ACC112 (cell line): Measurements from ENCODE around the gene MOB3B.
"Not testable (repeated sequence)": the region's sequence is repeated elsewhere in the genome, so short reads cannot be mapped to it uniquely, and the experiment has no call there.

ENCODE experiments used
- H2AFZ ChIP-seq: fragments of 200-600 bp; sonication (generic); one replicate; pipeline ENCODE4 v1.6.0; 2017; ENCODE audit warnings: antibody characterized with exemption, low read length; ENCODE audit not compliant: unreplicated experiment
- H3K27ac ChIP-seq: fragments of 200-600 bp; sonication (generic); 2 replicates; pipeline ENCODE4 v1.5.1; 2014; ENCODE audit warnings: low read depth, mild to moderate bottlenecking, antibody characterized with exemption, low read length, moderate library complexity
- H3K27me3 ChIP-seq: fragments of 200-600 bp; sonication (generic); 2 replicates; pipeline ENCODE4 v1.6.1; 2014; ENCODE audit warnings: mild to moderate bottlenecking, antibody characterized with exemption, low read length, moderate library complexity, mixed read lengths; ENCODE audit not compliant: insufficient read depth
- H3K36me3 ChIP-seq: fragments of 200-600 bp; sonication (generic); 2 replicates; pipeline ENCODE4 v1.6.1; 2016; ENCODE audit warnings: mild to moderate bottlenecking, antibody characterized with exemption, low read length, moderate library complexity, mixed read lengths; ENCODE audit not compliant: insufficient read depth
- H3K4me1 ChIP-seq: fragments of 200-600 bp; sonication (generic); one replicate; pipeline ENCODE4 v1.6.1; 2016; ENCODE audit warnings: low read length, mixed read lengths; ENCODE audit not compliant: insufficient read depth, unreplicated experiment, control insufficient read depth
- H3K4me3 ChIP-seq: fragments of 200-600 bp; sonication (generic); 2 replicates; pipeline ENCODE4 v1.5.1; 2014; ENCODE audit warnings: mild to moderate bottlenecking, low read depth, low read length
- H3K79me2 ChIP-seq: fragments of 200-600 bp; sonication (generic); one replicate; pipeline ENCODE4 v1.6.0; 2016; ENCODE audit warnings: low read length; ENCODE audit not compliant: control insufficient read depth, unreplicated experiment, insufficient read depth

Gene MOB3B

DNA sequence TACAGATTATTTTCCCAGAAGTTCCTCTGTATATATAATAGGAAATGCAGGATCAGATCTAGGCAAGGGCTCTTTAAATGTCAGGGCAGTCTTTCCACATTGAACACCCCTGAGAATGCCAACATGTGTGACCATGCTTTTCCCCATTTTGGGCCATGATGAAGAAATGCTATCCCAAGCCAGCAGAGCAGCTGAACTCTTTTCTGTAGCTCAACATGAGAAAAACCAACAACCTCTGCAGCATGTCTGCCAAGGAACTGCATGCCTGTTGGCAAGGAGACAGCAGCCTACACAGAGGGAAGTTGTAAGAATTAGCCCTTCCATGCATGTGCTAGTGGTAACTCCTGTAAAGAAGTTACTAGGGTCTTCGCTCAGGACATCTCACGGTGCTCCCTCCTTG lies 15.1 kb downstream of the MOB3B start:
- Histone ChIP-seq H3K4me1 (peaks cover 4% of the 10 kb centered on the region), H3K36me3 (no peaks in the 10 kb centered on the region)

DNA sequence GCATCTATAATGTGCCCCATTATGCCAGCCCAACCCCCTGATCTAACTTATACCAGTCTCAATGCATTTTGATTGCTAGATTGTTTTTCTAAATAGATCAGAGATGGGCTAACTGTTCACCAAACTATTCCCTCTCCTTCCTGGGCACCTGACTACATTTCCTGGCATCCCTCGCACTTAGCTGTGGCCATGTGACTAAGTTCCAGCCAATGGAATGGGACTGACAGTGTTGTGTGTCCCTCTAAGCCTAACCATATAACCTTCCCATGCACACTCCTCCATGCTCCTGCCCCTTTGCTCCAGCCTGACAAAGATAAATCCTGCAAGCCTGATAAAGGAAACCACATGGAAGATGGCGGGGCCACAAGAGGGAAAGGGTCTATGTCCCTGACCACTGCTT lies 17.8 kb downstream of the MOB3B start:
- no peaks in the 10 kb centered on the region for H3K79me2 ChIP-seq
- H3K4me3 ChIP-seq: no peak overlapping the region
- H2AFZ ChIP-seq: no peak overlapping the region
- H3K36me3 ChIP-seq: no peaks in the 10 kb centered on the region
- no peaks in the 10 kb centered on the region for H3K4me1 ChIP-seq
- H3K27me3 ChIP-seq: 0 out of 2 replicates have a peak, but pooled peaks cover 7% of the 10 kb centered on the region
- no peak overlapping the region for H3K27ac ChIP-seq

More for the DNA sequence above, 15.1 kb downstream of the MOB3B start:
- Histone ChIP-seq H3K79me2 (no peaks in the 10 kb centered on the region), H3K4me3 (no peak overlapping the region), H3K27ac (no peak overlapping the region), H3K27me3 (no peaks in the 10 kb centered on the region), H2AFZ (no peak overlapping the region)

DNA sequence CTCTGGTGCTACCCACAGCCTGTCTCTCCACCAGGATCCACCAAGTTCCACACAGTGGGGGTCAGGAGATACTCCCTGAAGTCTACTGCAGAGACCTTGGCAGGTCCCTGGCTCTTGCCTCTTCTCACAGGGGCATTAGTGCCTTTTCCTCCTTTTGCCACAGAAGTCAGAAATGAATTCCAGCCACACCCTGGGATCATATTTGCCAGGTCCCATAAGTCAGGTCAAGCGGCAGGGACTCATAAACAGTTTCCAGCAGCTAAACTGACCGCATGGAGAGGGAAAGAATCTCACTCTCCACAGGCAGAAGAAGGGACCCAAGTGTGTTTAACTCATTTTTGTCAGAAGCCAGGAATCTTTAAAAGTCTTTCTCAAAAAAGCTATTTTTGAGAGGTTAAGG lies 18.8 kb downstream of the MOB3B start:
- no peaks in the 10 kb centered on the region for H3K36me3 ChIP-seq
- no peak overlapping the region for H3K27ac ChIP-seq
- H3K4me1 ChIP-seq: no peaks in the 10 kb centered on the region
- no peaks in the 10 kb centered on the region for H3K79me2 ChIP-seq
- H2AFZ ChIP-seq: no peak overlapping the region
- H3K27me3 ChIP-seq: 0 out of 2 replicates have a peak, but pooled peaks cover 7% of the 10 kb centered on the region
- no peak overlapping the region for H3K4me3 ChIP-seq

DNA sequence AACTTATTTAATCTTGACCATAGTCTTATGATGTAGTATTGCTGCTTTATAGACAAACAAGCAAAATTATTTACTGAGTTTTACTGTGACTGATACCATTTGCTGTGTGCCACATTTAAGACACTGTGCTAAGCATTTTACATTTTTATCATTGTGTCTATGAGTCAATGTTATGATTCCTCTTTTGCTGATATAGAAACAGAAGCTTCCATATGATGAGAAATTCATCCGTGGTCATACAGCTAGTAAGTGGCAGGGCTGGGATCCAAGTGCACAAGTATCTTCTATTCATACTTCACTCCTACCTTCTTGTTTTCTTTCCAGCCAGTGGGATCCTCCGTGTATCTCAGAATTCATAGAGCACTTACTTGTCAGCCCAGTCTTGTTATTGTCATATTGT lies 22.6 kb downstream of the MOB3B start:
- Histone ChIP-seq H3K36me3 (no peaks in the 10 kb centered on the region), H3K4me1 (no peaks in the 10 kb centered on the region), H2AFZ (no peak overlapping the region), H3K27me3 (0 out of 2 replicates have a peak, but pooled peaks cover 7% of the 10 kb centered on the region), H3K79me2 (no peaks in the 10 kb centered on the region), H3K4me3 (no peak overlapping the region), H3K27ac (no peak overlapping the region)

DNA sequence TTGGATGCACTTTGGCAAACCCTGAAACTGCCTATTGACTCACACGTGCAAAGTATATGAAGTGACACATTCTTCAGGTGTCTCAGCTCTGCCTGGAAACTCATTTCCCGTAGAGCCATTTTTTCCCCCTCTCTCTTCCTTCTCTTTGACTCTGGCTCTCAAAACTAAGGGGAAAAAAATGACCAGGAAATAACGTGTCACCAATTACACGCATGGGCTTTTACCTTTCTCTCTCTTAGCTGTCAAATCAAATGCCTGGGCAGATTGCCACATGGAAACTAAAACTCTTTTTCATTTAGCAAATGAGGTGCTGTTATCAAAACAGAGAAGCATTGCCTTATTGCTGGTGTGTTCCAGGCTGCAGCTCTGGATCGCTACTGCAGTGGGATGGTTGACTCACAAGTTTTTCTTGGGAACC lies 23.9 kb downstream of the MOB3B start:
- Histone ChIP-seq H3K36me3 (no peaks in the 10 kb centered on the region), H3K4me1 (no peaks in the 10 kb centered on the region), H2AFZ (no peak overlapping the region), H3K79me2 (no peaks in the 10 kb centered on the region), H3K4me3 (no peak overlapping the region), H3K27me3 (0 out of 2 replicates have a peak, but pooled peaks cover 7% of the 10 kb centered on the region), H3K27ac (no peak overlapping the region)

DNA sequence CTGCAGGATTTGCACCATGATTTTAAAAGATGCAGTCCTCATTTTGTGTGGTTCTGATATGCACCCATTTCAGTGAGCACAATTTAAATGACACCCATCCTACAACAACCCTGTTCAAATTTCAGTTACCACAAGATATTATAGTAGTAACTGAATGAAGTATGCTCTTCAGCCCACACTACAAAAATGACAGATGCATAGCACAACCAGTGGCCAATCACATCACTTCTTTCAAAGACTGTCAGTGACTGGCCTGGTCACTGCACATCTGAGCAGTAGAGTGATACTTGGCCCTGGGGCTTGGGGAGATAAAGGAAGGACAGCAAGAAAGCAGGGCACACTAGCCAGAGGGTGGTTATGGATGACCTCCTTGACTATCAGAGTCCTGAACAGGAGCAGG lies 25.4 kb downstream of the MOB3B start:
- Histone ChIP-seq H2AFZ (no peak overlapping the region), H3K79me2 (no peaks in the 10 kb centered on the region), H3K4me1 (peaks cover 7% of the 10 kb centered on the region), H3K4me3 (no peak overlapping the region), H3K36me3 (no peaks in the 10 kb centered on the region), H3K27ac (no peak overlapping the region), H3K27me3 (0 out of 2 replicates have a peak, but pooled peaks cover 7% of the 10 kb centered on the region)

DNA sequence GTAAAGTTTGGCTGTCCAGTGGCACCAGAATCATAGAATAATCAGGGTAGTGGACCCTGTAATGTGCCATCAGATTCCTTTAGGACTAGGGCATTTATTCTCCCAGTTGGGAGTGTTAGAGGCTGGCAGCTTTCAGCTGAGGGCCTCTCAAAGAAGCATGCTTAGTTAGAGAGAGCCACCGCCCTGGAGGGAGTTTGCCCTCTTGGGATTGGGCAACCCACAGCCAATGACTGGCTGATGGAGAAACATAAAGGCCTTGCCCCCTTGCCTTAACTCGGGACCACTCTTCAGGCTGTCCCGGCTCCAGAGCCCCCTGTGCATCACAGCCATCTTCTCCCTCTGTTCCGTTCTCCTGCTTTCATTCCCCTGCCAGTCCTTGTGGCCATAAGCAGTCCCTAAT lies 26.0 kb downstream of the MOB3B start:
- Histone ChIP-seq H2AFZ (no peak overlapping the region), H3K27me3 (0 out of 2 replicates have a peak, but pooled peaks cover 7% of the 10 kb centered on the region), H3K4me1 (peaks cover 10% of the 10 kb centered on the region), H3K4me3 (no peak overlapping the region), H3K27ac (no peak overlapping the region), H3K79me2 (no peaks in the 10 kb centered on the region), H3K36me3 (no peaks in the 10 kb centered on the region)

DNA sequence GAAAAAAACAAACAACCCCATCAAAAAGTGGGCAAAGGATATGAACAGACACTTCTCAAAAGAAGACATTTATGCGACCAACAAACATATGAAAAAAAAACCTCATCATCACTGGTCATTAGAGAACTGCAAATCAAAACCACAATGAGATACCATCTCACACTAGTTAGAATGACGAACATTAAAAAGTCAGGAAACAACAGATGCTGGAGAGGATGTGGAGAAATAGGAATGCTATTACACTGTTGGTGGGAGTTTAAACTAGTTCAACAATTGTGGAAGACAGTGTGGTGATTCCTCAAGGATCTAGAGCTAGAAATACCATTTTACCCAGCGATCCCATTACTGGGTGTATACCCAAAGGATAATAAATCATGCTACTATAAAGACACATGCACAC lies 28.7 kb downstream of the MOB3B start:
- H3K27ac ChIP-seq, H3K79me2 ChIP-seq, H3K27me3 ChIP-seq, H3K4me1 ChIP-seq, H3K4me3 ChIP-seq, H2AFZ ChIP-seq, H3K36me3 ChIP-seq: not testable (repeated sequence)

DNA sequence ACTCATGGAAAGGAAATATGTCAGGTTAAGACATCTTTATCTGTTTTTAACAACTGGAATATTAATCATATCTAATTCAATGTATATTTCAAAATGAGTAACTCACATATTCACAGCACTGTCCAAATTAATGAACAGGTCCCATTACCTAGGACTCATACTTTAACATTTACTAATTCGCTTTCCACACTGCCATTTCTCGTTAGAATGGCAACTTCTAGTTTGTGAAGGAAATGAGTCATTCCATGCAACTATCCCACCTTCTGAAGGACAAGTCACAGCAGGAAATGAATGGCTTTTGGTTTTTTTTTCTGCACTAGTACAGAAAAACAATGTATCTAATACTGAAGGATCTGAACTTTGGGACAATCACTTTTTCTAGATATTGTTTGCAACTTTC lies 30.2 kb downstream of the MOB3B start:
- Histone ChIP-seq H3K4me3 (peak overlapping the region; percentile 52; the same call in 1 of the 2 replicates), H3K4me1 (peaks cover 10% of the 10 kb centered on the region), H3K27ac (peak overlapping the region; percentile 71), H2AFZ (peak overlapping the region; percentile 51), H3K27me3 (no peaks in the 10 kb centered on the region), H3K79me2 (no peaks in the 10 kb centered on the region), H3K36me3 (no peaks in the 10 kb centered on the region)

DNA sequence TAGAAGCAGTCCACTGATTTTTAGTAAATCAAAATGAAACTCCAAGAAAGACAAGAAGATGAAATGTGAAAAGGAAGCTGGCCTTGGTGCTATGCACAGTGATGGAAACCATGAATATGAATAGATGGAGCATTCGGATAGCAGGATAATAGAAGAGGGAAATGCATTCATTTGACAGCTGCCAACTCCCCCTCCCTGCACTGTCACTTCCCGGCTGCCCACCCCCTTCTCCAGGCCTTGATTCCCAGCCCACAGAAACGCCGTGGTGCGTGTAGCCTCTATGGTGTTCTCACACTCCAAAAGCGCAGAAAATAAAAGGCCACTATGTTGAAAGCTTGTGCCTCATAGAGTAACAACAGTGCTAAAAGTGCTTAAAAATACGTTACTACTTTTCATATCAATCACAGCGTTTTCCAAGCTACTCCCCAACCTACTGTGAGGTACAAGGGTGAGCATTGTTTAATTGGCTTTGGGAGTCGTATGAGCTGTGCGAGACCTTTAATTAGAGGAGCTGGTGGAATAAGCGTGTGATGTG lies 31.7 kb downstream of the MOB3B start:
- Histone ChIP-seq H3K36me3 (no peaks in the 10 kb centered on the region), H3K4me3 (no peak overlapping the region), H3K4me1 (peaks cover 10% of the 10 kb centered on the region), H3K27ac (no peak overlapping the region), H3K27me3 (no peaks in the 10 kb centered on the region), H2AFZ (no peak overlapping the region), H3K79me2 (no peaks in the 10 kb centered on the region)

DNA sequence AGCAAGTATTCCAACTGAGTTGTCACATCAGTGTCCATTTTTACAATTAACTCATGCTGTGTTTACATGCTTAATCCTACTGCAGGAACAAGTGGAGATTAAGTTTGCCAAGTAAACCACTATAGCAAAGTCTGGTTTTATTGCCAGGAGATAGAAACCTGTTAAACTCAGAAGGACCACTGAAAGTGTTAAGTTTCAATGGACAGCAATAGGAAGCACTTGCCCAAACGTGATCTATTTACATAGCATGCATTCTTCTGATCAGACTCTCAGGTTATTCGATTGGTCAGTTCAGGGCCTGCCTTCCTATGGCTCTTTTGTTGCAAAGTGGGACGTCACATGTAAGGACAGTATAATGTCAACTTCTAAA lies 33.5 kb downstream of the MOB3B start:
- Histone ChIP-seq H3K4me3 (no peak overlapping the region), H3K27ac (no peak overlapping the region), H3K27me3 (no peaks in the 10 kb centered on the region), H3K79me2 (no peaks in the 10 kb centered on the region), H3K36me3 (no peaks in the 10 kb centered on the region), H2AFZ (no peak overlapping the region), H3K4me1 (peaks cover 12% of the 10 kb centered on the region)
